HTR-8/SVneo (cell line): ENCODE measurements around the gene RPS23.
A peak's percentile ranks its signal among the peaks of the same experiment; 100 is the strongest.

ENCODE experiments used
- DNase-seq: peaks from one replicate; pipeline ENCODE4 v3.0.0; 2011; ENCODE audit warnings: low spot score, mixed read lengths; ENCODE audit not compliant: insufficient read length
- FAIRE-seq: peaks from 2 replicates; lab custom pipeline; 2011; peaks lifted over from hg19 to GRCh38; lab: Jason Lieb, UNC

The RPS23 gene

GRCh38 chr5:82255844-82256243, 22.3 kb downstream of the RPS23 start:
- FAIRE-seq, result no peak
- DNase-seq, result no peak

GRCh38 chr5:82252744-82253143, 25.4 kb downstream of the RPS23 start:
- FAIRE-seq (no peak), DNase-seq (no peak)

- FAIRE-seq, result no peak
- DNase-seq, result no peak
Measured at GRCh38 chr5:82246960-82247574, 31.1 kb downstream of the RPS23 start.

GRCh38 chr5:82244854-82245635, 33.1 kb downstream of the RPS23 start:
- FAIRE-seq, result no peak
- DNase-seq, result no peak

- no peak for FAIRE-seq
- no peak for DNase-seq
Measured at GRCh38 chr5:82244151-82244550, 34.0 kb downstream of the RPS23 start.

GRCh38 chr5:82234885-82235284, 43.3 kb downstream of the RPS23 start:
- no peak for FAIRE-seq

GRCh38 chr5:82225525-82226172, 52.5 kb downstream of the RPS23 start:
- FAIRE-seq (no peak), DNase-seq (peak; percentile 54)

More at GRCh38 chr5:82234885-82235284, 43.3 kb downstream of the RPS23 start:
- DNase-seq, result no peak
